Glomerular endothelial cell (primary cell): ENCODE results near the gene APEX1. TPM values are rescaled to one million over a fixed set of nuclear protein-coding genes. Genes with fewer than 3 reads are reported as not detected.
A peak's percentile ranks its signal among the peaks of the same experiment; 100 is the strongest.

Experiments used
- DNase-seq: peaks from one replicate; pipeline ENCODE4 v3.0.0-alpha.2; 2011; ENCODE audit warnings: low read depth, low spot score; ENCODE audit errors: extremely low read depth
- total RNA-seq: library from RNA; depleted of rRNA; stranded (reverse); fragments of >200 nt; gene quantifications from 2 replicates; pipeline ENCODE4 v1.2.3, GENCODE V29; 2015

APEX1 gene
- 152 and 255 TPM in 2 replicates for total RNA-seq

DNA sequence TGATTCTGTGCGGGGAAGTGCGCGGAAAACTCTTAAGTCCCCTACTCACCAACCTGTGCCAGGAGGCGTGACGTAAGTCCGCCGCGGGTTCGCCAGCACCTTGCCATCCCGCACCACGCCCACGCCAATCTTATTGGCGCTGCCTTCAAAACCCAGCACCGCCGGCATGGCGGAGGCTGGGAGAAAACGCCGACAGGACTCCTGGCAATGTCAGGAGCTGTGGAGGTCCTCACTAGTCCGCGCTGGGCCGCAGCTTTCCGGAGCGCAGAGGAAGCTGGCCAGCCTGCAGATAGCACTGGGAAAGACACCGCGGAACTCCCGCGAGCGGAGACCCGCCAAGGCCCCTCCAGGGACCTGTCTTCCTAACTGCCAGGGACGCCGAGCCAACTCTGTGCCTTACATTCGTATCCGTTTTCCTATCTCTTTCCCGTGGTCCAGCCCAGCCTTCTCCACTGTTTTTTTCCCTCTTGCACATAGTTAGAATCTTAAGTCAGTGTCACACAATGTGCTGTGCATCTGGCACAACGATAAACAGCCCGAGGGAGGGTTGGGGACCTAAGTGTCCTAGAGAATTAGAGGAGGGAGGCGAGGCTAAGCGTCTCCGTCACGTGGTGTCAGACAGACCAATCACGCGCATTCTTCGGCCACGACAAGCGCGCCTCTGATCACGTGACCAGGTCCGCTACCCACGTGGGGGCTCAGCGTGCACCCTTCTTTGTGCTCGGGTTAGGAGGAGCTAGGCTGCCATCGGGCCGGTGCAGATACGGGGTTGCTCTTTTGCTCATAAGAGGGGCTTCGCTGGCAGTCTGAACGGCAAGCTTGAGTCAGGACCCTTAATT is at the start of gene APEX1, which contains the start of gene OSGEP:
APEX1 (plus strand) TSS at position 711 of the 839 bp plus-strand sequence. CDS start 420 bp downstream, outside the sequence.
OSGEP (minus strand) TSS at position 297 of the 839 bp plus-strand sequence; CDS start at position 168, 129 bp downstream.
- DNase-seq = peak; percentile 99

DNA sequence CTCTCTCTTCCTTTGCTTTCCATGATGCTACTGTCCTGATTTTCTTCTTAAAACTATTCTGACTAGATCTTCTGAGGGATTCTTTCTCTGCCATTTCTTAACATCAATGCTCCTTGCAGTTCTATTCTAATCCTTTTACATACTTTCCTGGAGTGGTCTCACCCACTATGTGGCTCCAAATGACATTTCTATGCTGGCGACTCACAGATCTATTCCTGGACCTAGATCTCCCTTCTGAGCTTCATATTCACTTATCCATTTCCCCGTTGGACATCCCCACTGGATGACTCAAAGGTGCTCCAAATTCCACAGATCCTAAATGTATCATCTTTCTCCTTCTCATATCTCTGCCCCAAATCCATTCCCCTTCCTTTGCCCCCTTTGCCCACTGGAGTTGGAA is 45.8 kb upstream of the APEX1 start:
- no peak for DNase-seq

DNA sequence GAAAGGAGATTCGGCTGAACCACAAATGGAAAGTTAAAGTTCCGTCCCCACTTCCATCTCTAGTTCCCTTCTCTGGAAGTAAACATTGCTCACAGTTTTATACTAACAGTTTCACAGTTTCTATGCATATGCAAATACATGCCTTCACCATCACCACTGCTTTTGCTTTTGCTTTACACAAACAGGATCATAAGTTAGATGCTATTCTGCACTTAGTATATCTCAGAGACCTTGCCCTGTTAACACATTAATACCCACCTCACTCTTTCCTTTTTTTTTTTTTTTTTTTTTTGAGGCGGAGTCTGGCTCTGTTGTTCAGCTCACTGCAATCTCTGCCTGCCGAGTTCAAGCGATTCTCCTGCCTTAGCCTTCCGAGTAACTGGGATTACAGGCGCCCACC is 42.6 kb upstream of the APEX1 start:
- DNase-seq = no peak

DNA sequence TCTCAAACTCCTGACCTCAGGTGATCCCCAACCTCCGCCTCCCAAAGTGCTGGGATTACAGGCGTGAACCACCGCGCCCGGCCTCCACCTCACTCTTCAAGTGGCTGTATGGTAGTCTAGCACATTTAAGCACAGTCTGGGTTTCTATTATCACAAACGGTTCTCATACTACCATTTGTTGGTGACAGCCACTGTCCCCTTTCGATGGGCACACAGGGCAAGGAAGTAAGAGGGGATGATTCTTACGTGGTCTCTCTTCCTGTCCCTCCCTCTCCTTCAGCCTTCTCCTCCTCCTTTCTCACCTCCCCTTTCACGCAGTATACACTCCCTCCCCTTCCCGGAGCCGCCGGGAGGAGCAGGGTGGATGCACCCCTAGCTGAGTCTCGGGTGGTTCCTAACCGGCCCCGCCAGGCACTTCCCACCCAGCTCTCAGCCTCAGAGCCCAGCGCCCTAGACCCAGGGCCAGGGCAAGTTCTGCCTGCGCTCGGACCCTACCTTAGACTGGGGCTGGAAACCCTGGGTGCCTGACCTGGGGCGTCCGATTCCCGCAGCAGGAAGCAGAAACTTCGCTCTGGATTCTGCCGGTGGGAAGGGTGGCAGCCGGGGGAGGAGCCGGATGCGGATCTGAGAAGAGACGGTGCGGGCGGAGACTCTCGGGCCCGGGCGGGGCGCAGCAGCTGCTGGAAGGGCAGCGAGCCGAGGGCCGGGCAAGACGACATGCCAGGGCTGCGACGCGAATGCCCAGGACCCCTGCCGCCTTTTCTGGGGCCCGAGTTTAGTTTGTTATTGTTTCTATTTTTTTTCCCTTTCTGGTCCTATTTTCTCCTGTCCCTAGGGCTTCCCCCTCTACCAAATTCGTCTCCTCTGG is 41.9 kb upstream of the APEX1 start, which contains the start of gene TEP1:
TEP1 (minus strand) TSS at position 626 of the 868 bp plus-strand sequence. CDS start 5,062 bp downstream, outside the sequence.
- no peak for DNase-seq

DNA sequence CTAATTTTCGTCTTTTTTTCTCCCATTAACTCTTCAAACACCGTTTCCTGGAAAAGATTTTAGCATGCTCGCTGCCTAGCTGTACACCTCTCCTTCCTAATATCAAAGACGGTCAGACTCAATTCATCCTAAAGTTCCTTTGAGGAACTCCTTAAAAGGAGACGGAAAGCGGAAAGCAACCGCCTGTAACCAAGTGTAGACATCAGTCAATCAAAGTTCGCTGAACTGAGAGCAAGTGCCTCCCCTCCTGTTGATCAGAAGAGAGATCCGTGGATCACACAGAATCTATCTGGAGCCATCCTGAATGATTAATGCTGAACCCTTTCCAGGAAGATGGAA is 41.3 kb upstream of the APEX1 start:
- no peak for DNase-seq

DNA sequence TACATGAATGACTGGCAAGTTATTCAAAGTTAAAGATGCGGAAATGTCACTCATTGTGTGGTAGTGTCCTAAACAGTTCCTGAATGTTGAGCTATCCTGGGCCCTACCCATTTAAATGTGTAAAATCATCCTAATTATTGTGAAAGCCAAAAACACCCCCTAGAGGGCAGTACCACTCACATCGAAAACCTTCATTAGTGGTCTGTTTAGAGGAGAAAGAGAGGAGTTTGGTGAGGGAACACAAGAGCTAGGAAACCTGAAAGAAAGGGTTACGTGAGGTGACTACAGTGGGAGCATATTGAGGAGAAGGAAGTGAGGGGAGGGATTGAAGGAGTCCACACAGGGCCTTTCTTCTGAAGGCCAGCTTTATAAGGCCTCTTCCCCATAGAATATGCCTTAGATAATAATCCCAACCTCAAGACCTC is 39.2 kb upstream of the APEX1 start:
- no peak for DNase-seq

DNA sequence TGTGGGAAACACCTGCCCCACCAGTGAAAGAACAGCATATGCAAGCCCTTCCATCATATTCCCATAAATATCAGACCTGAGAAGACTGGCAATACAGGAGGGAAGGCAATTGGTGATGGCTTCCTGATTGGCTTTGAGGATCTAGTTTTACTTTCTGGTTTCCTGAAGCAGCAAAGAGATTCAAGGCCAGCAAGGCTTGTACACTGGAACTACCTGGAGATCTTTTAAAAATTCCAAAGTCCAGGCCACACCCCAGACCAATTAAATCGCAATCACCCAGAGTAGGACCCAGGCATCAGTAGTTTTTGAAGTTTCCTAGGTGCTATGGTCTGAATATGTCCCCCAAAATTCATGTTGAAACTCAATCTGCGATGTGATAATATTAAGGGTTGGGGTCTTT is 38.8 kb upstream of the APEX1 start:
- no peak for DNase-seq

DNA sequence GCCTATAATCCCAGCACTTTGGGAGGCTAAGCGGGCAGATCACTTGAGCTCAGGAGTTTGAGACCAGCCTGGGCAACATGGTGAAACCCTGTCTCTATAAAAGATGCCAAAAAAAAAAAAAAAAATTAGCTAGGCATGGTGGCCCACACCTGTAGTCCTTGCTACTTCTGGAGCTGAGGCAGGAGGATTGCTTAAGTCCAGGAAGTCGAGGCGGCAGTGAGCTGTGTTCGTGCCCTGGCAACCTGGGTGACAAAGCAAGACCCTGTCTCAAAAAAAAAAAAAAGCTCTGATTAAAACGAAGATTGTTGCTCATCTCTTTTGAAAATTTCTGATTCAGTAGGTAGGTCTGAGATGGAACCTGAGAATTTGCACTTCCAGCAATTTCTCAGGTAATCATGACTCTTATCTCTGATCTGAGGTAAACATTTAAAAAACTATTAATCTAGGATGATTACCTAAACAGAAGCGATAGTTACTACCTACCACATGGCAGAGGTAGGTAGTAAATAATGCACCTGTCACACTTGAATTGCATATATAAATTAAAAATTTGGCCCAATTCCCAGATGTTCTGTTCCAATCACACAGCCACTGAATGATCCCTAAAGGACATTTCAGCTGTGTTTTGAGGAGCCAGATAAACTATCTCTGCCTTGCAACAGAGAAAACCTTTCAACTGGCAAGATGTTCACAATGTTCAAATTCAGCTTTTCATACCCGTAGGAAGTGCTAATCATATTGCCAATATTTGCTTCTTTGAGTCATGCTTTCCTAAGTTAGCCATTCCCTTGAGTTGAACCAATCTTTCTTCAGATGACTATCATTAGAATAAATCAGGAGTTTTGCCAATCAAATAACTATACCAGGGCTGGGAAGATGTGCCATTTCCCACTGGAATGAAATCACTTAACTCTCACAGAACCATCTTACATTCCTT is 37.5 kb upstream of the APEX1 start:
- no peak for DNase-seq

DNA sequence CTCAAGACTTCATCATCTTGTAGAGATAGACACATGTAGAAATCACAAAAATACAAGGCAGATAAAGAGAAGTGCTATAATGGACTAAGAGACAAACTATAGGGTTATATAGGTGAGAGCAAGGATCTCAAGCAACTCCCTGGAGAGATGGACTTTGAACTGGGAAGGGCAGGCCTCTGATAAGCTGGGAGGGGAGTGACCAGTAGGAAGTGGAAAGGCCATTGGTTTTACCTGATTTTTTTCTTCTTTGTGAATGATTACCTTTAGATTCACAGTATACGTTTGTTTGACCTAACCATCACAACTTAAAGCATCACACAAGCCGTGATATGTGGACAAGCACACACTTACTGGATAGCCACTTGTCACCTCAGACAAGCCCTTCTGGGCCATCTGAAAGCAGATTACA is 36.5 kb upstream of the APEX1 start:
- DNase-seq = no peak

DNA sequence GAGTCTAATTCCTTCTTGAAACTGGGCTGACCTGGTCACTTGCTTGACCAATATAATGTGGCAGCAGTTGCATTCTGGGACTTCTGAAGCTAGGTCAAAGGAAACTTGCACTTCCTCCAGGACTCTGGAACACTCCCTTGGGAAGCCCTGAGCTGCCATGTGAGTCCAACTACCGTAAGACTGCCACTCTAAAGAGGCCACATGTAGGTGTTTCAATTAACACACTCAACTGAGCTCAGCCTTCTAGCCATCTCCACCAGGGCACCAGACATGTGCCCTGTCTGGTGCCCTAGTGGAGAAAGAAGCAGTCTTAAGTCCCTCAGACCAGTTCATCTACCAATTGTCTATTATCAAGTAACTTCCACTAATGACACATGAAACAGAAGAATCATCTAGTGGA is 35.6 kb upstream of the APEX1 start:
- DNase-seq = no peak

DNA sequence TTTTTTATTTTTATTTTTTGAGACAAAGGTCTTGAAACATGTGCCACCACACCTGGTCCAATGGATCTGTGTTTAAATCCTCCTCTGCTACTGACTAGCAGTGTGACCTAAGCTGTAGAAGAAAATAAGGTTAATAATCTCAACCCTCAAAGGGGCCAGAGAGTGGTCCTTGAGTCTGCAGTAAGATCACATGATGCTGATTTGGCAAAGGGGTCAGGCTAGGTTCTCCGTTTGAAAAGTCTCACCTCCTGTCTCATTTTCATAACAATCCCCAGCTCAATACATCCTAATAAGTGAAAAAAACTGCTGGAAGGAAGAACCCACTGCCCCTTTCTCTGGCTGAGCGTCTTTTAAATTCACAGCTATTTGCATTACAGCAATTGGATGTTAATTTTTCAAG is 33.8 kb upstream of the APEX1 start:
- no peak for DNase-seq

DNA sequence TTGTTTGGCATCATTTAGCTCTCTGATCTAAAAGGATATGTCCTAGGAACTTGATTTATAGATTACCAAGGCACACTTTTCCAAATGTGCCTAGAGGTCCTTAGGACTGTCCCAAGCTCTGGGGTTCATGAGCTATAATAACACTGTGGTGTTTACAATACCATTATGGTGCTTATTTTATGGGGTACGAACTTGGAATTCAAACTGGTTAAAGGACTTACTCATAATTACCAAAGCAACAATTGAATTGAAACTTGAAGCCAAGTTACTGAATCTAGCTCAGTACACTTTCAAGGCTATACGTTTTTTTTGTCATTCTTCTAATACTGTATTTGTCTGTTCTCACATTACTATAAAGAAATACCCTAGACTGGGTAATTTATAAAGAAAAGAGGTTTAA is 32.1 kb upstream of the APEX1 start:
- DNase-seq = no peak

DNA sequence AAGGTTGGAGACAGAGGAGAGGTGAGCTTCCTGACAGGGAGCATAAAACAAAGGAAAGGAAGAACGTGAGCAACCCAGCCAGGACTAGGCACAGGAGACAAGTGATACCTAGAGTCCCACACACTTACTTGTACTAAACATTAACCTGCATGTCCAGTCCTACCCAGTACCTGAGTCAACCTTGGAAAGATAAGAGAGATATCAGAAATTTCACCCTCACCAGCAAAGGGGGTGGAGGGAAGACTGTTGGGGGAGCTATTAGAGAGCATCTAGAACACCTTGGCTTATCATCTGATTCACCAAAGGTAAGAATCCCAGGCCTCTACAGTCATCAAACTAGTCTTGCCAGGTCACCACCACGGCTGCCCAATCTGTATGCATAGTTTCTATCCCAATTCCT is 30.2 kb upstream of the APEX1 start:
- no peak for DNase-seq

DNA sequence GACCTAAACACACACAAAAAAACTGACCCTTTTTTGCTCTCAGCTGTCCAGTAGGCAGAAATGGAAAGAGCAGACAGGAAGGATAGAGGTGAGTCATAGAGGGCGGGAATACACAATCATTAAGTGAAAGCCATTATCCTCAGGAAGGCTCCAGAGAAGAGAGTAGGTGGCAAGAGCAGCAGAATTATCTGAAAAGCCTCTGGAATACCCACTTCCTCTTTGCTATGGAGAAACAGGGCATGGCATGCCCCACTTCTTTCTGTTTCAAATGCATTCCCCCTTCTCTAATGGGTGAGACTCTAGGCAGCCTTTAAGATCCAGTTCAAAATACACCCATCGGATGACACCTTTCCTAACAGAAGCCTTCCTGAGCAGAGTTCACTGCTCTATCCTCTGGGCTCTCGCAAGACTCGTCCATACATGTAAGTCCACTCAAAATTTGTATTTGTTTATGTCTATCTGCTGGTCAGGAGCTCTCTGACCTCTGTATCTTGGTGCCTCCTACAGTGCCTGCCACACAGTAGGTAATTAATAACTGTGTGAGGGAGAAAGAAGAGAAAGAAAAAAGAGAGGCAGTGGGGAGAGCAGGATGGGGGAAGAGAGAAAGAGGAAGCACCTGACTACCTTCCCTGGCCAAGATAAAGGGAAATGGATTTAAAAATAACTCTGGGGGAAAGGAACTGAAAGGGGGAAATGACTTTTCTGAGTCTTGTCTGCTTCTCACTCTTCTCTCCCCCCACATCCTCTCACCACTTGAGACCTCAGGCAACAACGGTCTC is 27.6 kb upstream of the APEX1 start:
- DNase-seq = no peak

DNA sequence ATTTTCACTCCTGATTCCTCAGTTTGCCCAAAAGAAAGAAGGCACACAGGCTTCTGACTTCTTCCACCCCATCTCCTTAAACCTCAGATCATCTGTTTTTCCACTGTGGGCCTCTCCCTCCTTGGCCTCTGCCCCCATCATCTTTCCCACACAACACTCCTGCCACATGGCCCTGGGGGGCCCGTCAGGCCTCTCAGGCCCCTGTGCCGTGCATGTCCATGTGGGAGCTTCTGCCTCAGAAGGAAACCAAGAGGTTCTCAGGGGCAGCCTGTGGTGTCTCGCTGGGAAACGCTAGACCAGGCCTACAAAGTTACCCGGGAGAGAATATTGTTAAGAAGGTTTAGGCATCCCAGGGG is 27.0 kb upstream of the APEX1 start:
- no peak for DNase-seq

DNA sequence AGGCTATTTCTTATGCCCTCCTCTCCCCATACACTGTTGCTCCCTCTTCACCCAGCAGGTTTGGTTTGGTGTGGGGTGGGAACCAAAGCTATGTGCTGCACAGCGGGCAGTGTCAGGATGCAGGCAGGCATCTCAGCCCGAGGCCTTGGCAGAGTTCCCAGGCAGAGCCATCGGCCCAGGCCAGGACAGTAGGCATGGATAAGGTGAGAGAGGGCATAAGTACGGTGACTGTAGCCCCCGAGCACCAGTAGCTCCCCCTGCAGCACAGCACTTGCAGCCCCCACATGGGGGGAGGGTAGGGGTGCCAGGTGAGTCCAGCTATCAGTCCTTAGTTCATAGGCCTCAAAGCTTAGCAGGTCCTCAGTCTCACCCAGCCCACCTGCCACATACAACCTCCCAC is 26.2 kb upstream of the APEX1 start:
- no peak for DNase-seq

DNA sequence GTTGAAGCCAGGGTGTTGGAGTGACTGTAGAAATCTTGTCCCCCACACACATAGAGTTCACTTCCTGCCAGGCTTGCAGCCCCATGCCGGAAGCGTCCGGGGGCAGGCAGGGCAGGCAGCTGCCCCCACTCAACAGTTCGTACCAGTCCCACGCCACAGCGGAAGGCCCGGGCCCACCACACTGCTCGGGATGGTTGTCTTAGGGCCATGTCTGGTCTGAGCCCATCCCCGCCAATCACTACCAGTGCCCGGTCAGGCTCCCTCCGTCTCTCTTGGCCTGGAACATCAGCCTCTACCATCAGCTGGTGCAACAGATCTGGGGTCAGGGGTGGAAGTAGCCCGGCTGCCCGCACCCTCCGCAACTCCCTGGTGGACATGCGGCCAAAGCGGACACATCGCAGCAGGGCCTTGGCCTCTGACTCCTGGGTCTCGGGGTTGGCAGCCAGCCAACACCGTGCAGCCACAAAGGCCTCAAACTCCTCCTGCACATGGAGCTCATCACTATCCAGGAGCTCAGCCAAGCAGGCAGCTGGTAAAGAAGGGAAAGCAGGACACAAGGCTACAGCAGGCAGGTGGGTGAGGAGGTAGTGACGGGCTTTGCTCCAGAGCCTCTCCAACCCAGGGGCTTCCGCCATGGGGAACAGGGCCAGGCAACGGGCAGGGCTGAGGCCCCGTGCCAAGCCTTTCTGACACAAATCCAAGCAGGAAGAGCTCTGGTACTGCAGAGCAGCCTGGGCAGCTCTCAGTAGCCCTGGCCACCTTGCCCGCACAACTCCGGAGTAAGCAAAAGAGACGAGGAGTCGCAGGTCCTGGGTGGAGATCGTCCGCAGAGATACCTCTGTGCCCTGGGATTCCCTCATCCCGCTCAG is 25.0 kb upstream of the APEX1 start:
- DNase-seq = no peak

DNA sequence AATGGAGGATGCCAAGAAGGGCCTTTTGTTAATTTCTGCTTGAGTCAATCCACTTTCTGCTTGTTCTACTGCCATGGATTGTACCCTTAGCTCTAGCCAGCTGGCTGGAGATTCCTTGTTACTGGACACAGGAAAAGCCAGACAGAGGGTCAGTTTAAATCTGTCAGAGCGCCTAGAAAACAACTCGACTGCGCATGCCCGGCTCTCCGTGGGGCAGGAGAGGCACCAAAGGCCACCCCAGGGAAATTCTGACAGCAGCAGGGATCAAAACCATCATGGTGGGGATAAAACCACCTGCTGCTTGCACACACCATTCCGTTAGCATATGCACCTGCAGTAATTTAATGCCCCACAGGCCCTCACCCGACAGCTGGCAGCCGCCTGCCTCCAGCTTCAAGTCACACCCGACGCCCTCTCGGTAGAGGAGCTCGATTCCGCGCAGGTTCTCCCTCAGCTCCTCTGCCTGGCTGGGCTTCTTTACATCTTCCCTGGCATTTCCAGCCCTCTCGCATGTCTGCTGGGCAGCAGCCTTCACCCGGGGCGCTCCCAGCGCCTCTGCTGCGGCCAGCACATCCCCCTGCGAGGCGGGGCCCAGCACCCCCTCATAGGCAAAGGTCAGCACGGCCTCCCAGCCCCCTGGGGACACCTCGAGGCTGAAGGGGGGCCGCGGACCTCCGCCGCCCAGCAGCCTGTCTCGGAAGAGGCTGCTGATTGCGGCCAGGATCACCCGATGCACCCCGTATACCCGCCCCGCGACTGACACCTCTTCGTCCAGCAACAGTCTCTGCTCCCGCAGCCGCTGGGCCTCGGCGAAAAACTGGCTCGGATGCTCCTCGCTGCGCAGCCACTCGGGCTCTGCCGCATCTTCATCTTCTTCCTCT is 20.1 kb upstream of the APEX1 start:
- no peak for DNase-seq
